SKM-1 treated with dmso at 0.1 percent for 144 hours (cell line): ENCODE results near the gene TCEAL8.
"Not testable (repeated sequence)": the region's sequence is repeated elsewhere in the genome, so short reads cannot be mapped to it uniquely, and the experiment has no call there.

Experiments used
- DNase-seq: peaks from one replicate; lab custom pipeline; 2025; ENCODE audit not compliant: unreplicated experiment; lab: John Stamatoyannopoulos, UW

Gene TCEAL8, protein sequence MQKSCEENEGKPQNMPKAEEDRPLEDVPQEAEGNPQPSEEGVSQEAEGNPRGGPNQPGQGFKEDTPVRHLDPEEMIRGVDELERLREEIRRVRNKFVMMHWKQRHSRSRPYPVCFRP

DNA sequence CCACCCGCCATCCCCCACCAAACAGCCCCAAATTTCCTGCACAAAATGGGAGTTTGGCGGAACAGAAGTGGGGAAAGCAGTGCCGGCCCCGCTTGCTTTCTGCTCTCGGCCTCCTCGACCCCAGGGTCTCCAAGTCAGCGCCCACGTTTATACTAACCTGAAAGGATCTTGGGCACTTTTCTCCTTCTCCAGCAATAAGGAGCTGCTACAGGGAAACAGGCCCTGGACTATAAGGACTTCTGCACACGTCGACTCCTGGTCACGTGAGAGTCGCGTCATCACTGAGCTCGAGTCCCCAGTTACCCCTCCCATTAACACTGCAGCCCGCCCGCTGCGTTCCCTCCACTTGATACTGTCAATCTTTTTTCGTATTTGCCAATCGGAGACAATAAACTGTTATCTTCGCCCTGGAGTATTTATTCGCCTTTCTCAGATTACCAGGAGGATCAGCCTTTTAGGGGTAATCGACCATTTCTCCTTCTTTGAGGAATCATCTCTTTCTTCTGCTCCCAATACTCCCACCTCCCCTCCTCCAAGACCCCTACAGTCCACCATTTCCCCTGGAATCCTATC is at the start of gene TCEAL8:
Gene TCEAL8 (minus strand): TSS at position 235 of the 573 bp plus-strand sequence. CDS start 1,176 bp downstream, outside the sequence.
- DNase-seq: no peak

GRCh38 chrX:103304705-103305104 is 49.8 kb upstream of the TCEAL8 start:
- no peak for DNase-seq

DNA sequence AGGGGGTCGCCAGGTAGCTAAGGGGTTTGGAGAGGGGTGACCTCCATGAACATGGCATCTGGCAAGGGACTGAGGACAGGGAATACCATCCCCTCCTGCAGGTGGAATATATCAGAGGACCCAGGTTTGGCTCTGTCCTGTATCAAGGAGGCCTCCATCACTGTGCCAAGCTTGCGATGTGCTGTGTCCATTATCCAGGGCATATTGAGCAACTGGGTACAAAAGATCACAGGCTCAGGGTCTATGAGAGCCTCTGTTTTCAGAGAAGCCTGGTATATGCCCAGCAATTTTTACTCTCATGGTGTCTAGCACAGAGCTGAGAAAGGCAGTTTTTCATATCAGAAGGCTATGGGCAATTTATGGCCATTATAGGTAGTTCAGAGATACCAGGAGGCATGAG is 38.2 kb upstream of the TCEAL8 start:
- DNase-seq: no peak

GRCh38 chrX:103279624-103280023 is 24.7 kb upstream of the TCEAL8 start:
- DNase-seq: no peak

GRCh38 chrX:103276581-103277002 is 21.6 kb upstream of the TCEAL8 start, which contains the start of gene TCEAL5:
Gene TCEAL5 (minus strand): TSS chrX:103276750. CDS start chrX:103274563, 2,187 bp downstream.
- no peak for DNase-seq

GRCh38 chrX:103275947-103276567 is 21.1 kb upstream of the TCEAL8 start:
- no peak for DNase-seq

- DNase-seq: no peak
Observed at GRCh38 chrX:103274284-103274683, 19.3 kb upstream of the TCEAL8 start.

DNA sequence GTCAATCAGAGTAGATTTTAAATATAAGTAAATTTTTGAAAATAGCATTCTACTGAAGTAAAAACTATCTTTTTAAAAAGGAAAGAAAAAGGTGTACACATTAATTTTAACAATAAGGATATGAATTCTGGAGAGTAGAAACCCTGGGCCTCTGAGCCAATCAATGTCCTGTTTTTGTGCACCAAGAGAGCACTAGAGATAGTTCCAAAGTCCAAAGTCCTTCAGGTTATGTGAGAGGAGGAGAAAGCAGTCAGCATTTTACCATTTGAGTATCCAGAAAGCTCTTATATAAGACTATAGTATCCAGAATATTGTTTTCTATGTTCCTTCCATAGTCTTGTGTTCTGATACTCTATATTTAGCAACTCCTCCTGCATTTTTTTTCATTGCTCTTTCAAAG is 3.3 kb upstream of the TCEAL8 start:
- DNase-seq: no peak

DNA sequence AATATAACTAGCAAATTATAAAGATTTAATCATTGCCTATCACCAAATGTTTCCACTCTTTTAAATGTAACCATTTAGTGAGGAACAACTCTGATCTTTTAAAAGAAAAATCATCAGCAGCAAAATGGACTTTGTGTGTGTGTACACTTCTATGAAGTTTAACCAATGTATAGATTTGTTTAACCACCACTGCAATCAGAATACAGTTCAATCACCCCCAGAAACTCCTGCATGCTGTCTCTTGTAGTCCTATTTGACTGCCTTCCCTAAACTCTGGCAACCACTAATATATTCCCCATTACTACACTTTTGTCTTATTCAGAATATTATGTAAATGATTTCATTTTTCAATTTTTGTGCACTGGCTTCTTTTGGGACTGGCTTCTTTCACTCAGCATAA is 1.7 kb upstream of the TCEAL8 start:
- no peak for DNase-seq

DNA sequence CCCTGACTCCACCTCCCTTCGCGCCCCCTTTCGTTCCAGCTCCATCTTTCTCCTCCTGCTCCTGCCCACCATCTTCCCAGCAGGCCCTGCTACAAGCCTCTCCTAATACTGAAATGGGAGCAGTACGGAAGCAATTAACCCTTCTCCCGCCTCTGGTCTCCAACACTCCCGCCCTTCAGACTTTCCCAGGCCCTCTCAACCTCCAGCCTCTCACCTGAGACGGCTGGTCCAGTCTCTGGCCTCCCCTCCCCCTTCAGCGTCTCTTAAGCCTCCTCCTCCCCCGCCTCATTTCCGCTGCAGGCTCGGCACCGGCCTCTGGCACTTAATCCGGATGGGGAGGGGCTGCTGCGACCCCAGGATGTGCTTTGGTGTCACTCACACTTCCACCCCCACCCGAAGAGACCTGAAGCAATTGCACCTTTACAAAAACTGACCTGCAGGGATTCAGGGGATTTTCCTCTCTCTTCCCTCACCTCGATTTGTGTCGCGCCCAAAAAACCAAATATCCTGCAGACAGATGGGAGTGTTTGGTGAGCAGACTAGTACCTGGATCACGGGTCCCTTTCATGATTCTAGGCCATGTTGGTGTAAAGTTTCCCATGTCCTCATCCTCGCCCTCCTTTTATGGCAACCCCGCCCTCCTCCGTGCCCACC is 657 bp downstream of the TCEAL8 start:
- DNase-seq: no peak

- no peak for DNase-seq
Observed at GRCh38 chrX:103253608-103254007, 1.3 kb downstream of the TCEAL8 start.

- no peak for DNase-seq
Observed at GRCh38 chrX:103250977-103251376, 4.0 kb downstream of the TCEAL8 start.

DNA sequence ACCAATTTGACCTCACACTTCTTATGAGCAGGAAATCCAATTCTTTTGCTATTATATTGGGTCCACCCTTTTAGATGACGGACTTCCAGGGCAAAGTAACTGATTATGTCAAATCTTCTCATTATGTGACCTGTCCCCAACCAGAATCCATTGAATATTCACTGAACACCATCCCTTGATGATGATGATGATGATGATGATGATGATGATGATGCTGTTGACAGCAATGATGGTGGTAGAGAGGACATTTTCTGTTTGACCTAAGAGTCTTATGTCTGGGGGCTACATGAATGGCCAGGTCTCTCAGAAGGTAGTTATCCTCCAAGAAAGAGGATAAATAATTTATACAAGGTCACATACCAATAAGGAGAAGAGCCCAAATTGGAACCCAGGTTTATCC is 5.2 kb downstream of the TCEAL8 start:
- no peak for DNase-seq

DNA sequence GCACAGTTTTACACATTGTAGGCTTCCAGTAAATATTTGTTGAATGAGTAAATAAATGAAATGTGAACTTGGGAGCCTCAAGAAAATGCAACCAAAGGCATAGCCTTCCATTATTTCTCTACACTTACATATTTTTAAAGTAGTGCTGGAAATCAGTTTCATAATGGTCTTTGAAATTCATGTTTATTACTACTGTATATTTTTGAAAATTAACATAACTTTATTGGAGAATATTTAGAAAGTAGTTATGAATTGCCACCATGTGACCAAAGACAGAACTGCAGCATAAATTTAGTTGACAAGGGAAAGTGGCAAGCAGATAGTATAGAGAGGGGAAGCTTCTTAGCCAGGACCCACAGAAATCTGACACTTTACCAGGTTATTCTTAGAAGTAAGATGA is 6.4 kb downstream of the TCEAL8 start:
- DNase-seq: no peak

- DNase-seq: no peak
Observed at GRCh38 chrX:103240155-103240554, 14.8 kb downstream of the TCEAL8 start.

- DNase-seq: no peak
Observed at GRCh38 chrX:103236296-103236695, 18.7 kb downstream of the TCEAL8 start.

DNA sequence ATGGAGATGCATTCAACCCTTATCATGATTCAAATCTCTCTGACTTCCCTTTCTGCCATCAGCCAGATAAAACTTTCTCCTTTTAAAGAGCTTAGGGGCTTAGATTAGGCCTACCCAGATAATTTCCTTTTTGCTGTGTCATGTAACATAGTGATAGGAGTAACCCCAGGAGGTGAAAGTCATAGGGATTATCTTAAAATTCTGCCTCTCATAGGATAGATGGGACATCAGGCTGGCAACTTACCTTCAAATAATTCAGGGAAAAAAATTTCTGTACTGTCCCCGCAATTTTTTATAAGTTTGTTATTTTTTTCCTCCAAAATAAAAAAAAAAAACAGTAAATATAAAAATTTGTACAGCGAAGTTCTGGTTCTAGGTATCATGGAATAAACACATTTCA is 19.3 kb downstream of the TCEAL8 start:
- not testable (repeated sequence) for DNase-seq

DNA sequence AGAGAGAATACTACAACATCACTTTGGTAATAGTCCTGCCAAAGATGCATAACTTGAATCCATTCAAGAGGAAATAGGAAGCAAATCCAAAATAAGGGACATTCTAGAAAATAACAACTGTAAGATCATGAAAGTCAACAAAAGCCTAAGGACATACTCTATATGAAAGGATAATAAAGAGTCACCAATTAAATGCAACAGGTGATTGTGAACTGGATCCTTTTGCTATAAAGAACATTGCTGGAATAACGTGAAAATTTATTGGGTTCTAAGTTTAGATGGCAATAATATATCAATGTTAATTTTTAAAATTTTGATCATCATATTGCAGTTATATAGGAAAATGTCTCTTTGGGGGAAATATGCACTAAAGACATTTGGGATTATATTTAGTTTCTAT is 20.1 kb downstream of the TCEAL8 start:
- DNase-seq: no peak

GRCh38 chrX:103233263-103233662 is 21.7 kb downstream of the TCEAL8 start:
- no peak for DNase-seq

GRCh38 chrX:103225918-103226317 is 29.0 kb downstream of the TCEAL8 start:
- DNase-seq: not testable (repeated sequence)

- DNase-seq: no peak
Observed at GRCh38 chrX:103220511-103221323, 34.2 kb downstream of the TCEAL8 start.
